Fibroblast of lung (primary cell): ENCODE measurements around the gene TTLL4. TPM values are rescaled to one million over a fixed set of nuclear protein-coding genes. Genes with fewer than 3 reads are reported as not detected.

ENCODE experiments used
- DNase-seq, 2 donors: peaks; one replicate each; pipeline versions ENCODE4 v3.0.0 to v3.0.0-alpha.2; 2010; ENCODE audit warnings: low read depth in 2 of 2
- H2AFZ ChIP-seq: 2 replicates; pipeline ENCODE4 v1.5.1; 2012; ENCODE audit warnings: low read length, control low read depth, inconsistent platforms
- H3K27ac ChIP-seq: 2 replicates; pipeline ENCODE4 v1.5.1; 2011; ENCODE audit warnings: low read length, control low read depth; ENCODE audit not compliant: insufficient read depth
- H3K27me3 ChIP-seq: 2 replicates; pipeline ENCODE4 v1.5.1; 2011; ENCODE audit warnings: mild to moderate bottlenecking, low read length; ENCODE audit not compliant: control insufficient read depth, insufficient read depth
- H3K36me3 ChIP-seq: 2 replicates; pipeline ENCODE4 v1.5.1; 2011; ENCODE audit warnings: low read length; ENCODE audit not compliant: control insufficient read depth, insufficient read depth
- H3K4me1 ChIP-seq: 2 replicates; pipeline ENCODE4 v1.5.1; 2011; ENCODE audit warnings: low read length; ENCODE audit not compliant: control insufficient read depth, insufficient read depth; ENCODE audit errors: extremely low read depth
- H3K4me2 ChIP-seq: 2 replicates; pipeline ENCODE4 v1.5.1; 2011; ENCODE audit warnings: low read length, control low read depth; ENCODE audit not compliant: insufficient read depth; ENCODE audit errors: extremely low read depth
- H3K4me3 ChIP-seq, 4 experiments: fragments of 200-600 bp in 1 of 4; sonication (generic) in 1 of 4; replicated peaks in 1 of 4; 2 replicates each; pipeline ENCODE4 v1.5.1; 2011 to 2016; ENCODE audit warnings: low read length in 4 of 4, low read depth in 3 of 4, mild to moderate bottlenecking in 3 of 4, control low read depth in 2 of 4, inconsistent platforms in 1 of 4, mixed read lengths in 1 of 4; ENCODE audit not compliant: insufficient read depth in 1 of 4; ENCODE audit errors: control extremely low read depth in 1 of 4
- H3K79me2 ChIP-seq: 2 replicates; pipeline ENCODE4 v1.5.1; 2012; ENCODE audit warnings: mild to moderate bottlenecking, low read length, inconsistent platforms; ENCODE audit not compliant: control insufficient read depth, insufficient read depth
- H3K9ac ChIP-seq: 2 replicates; pipeline ENCODE4 v1.5.1; 2011; ENCODE audit warnings: mild to moderate bottlenecking, low read length, control low read depth; ENCODE audit not compliant: insufficient read depth
- H3K9me3 ChIP-seq: 2 replicates; pipeline ENCODE4 v1.5.1; 2012; ENCODE audit warnings: low read depth, low read length; ENCODE audit not compliant: control insufficient read depth, insufficient read depth
- H4K20me1 ChIP-seq: 2 replicates; pipeline ENCODE4 v1.5.1; 2011; ENCODE audit warnings: low read length; ENCODE audit not compliant: control insufficient read depth, insufficient read depth; ENCODE audit errors: extremely low read depth
- EZH2 ChIP-seq: IDR thresholded peaks from 2 replicates; pipeline ENCODE4 v1.5.1; 2012; ENCODE audit warnings: low read length, control low read depth, mild to moderate bottlenecking; ENCODE audit errors: missing control alignments
- polyA plus RNA-seq, 2 donors: library from polyadenylated mRNA; depleted of rRNA in 1 of 2; stranded (reverse) in 1 of 2; unstranded in 1 of 2; fragments of >200 nt; gene quantifications; 2 replicates each; pipeline ENCODE4 v1.2.1, GENCODE V29; 2011 to 2012; ENCODE audit warnings: missing spikeins in 1 of 2
- total RNA-seq: library from RNA; depleted of rRNA; stranded (reverse); fragments of >200 nt; gene quantifications from 2 replicates; pipeline ENCODE4 v1.2.1, GENCODE V29; 2014
- TF ChIP-seq, protein P1 (sequence below), 2 donors: IDR thresholded peaks in 1 of 2; conservative IDR thresholded peaks in 1 of 2; 1 replicate in 1 of 2; 2 replicates in 1 of 2; pipeline ENCODE4 v1.5.1; 2011 to 2012; ENCODE audit warnings: low read length in 2 of 2, control low read depth in 1 of 2, inconsistent platforms in 1 of 2, low read depth in 1 of 2, mild to moderate bottlenecking in 1 of 2

The TTLL4 gene
- total and polyA plus RNA-seq, 2 donors (not counting 1 experiment from before 2014, with no cell fraction given): 6.1 to 9.4 TPM

DNA sequence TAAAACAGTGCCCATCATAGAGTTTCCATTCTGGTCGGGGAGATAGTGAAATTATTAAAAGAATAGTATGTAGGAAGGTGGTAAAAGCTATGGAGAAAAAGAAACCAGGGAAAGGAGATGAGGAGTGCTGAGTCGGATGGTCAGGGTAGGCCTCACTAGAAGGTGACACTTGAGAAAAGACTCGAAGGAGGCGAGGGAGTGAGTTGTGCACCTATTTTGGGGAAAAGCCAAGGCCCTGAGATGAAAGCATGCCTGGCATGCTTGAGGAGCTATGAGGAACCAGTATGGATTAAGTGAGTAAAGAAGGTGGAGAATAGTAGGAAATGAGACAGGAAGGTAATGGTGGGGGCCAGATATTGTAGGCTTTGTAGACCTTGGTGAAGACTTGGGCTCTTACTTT is 7.3 kb upstream of the TTLL4 start:
- TF ChIP-seq EZH2: no peak
- TF ChIP-seq, protein P1, sequence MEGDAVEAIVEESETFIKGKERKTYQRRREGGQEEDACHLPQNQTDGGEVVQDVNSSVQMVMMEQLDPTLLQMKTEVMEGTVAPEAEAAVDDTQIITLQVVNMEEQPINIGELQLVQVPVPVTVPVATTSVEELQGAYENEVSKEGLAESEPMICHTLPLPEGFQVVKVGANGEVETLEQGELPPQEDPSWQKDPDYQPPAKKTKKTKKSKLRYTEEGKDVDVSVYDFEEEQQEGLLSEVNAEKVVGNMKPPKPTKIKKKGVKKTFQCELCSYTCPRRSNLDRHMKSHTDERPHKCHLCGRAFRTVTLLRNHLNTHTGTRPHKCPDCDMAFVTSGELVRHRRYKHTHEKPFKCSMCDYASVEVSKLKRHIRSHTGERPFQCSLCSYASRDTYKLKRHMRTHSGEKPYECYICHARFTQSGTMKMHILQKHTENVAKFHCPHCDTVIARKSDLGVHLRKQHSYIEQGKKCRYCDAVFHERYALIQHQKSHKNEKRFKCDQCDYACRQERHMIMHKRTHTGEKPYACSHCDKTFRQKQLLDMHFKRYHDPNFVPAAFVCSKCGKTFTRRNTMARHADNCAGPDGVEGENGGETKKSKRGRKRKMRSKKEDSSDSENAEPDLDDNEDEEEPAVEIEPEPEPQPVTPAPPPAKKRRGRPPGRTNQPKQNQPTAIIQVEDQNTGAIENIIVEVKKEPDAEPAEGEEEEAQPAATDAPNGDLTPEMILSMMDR (conservative IDR thresholded peaks at IDR 0.05 in 1 of 2, IDR thresholded peaks at IDR 0.05 in 1 of 2; ENCODE audit: low read depth in 1 of 2, low read length in 2 of 2): no peak
- no peak overlapping the region for H2AFZ ChIP-seq
- H3K9me3 ChIP-seq: no peaks in the 10 kb centered on the region

DNA sequence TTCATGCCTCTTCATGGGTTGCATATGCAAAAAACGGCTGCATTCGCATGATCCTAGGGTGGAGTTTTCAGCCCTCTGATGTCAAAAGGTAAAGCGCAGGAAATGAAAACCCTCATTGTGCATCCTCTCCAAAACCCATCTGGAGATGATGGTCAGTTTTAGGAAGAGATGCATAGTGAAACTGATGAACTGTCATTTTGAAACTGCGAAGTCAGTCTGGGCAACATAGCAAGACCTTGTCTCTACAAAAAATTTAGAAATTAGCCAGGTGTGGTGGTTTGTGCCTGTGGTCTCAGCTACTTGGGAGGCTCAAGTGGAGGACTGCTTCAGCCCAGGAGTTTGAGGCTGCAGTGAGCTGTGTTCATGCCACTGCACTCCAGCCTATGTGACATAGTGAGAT is 2.5 kb upstream of the TTLL4 start:
- H3K4me3 ChIP-seq: no peak overlapping the region
- no peaks in the 10 kb centered on the region for H3K27me3 ChIP-seq
- H3K27ac ChIP-seq: no peak overlapping the region
- H3K9ac ChIP-seq: no peak overlapping the region
- no peak overlapping the region for H2AFZ ChIP-seq
- H3K4me2 ChIP-seq: no peak overlapping the region
- DNase-seq: no peak
- H3K9me3 ChIP-seq: no peaks in the 10 kb centered on the region
- H3K79me2 ChIP-seq: peaks cover 15% of the 10 kb centered on the region
- no peaks in the 10 kb centered on the region for H4K20me1 ChIP-seq
- no peaks in the 10 kb centered on the region for H3K36me3 ChIP-seq
- no peaks in the 10 kb centered on the region for H3K4me1 ChIP-seq
- TF ChIP-seq, protein P1 (conservative IDR thresholded peaks at IDR 0.05 in 1 of 2, IDR thresholded peaks at IDR 0.05 in 1 of 2; ENCODE audit: low read depth in 1 of 2, low read length in 2 of 2): no peak

More for the DNA sequence above, 7.3 kb upstream of the TTLL4 start:
- Histone ChIP-seq H3K9ac (no peak overlapping the region), H3K4me3 (no peak overlapping the region), H3K79me2 (no peaks in the 10 kb centered on the region), H4K20me1 (no peaks in the 10 kb centered on the region), H3K36me3 (no peaks in the 10 kb centered on the region), H3K27ac (no peak overlapping the region), H3K27me3 (no peaks in the 10 kb centered on the region), H3K4me2 (no peak overlapping the region), H3K4me1 (no peaks in the 10 kb centered on the region)
- DNase-seq: no peak

DNA sequence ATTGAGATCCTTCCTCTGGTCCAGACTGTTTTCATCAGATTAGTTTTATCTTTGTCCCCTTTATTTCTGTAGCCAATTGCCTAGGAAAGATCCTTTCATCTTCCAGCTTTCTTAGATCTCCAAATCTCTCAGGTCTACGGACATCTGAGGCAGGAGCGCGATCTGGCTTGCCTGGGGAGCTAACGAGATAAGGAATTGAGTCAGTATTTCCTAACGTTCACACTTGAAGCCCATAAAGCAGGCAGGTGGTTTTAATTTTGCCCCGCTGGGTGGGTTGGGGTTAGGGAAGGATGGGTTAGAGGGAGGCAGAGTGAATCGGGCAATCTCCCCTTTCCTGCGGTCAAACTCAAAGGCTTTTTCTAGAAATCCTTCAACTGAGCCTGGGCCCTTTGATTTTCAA is 727 bp upstream of the TTLL4 start:
- Histone ChIP-seq H3K4me1 (no peaks in the 10 kb centered on the region), H3K9ac (no peak overlapping the region), H3K9me3 (no peaks in the 10 kb centered on the region), H3K4me2 (no peak overlapping the region), H3K27ac (no peak overlapping the region), H3K27me3 (no peaks in the 10 kb centered on the region), H2AFZ (peak overlapping the region; percentile 82), H3K79me2 (peaks cover 28% of the 10 kb centered on the region), H3K36me3 (no peaks in the 10 kb centered on the region), H4K20me1 (no peaks in the 10 kb centered on the region), H3K4me3 (peak overlapping the region in 1 of 4 experiments; percentile 78)
- no peak for DNase-seq
- TF ChIP-seq EZH2: no peak
- TF ChIP-seq, protein P1 (conservative IDR thresholded peaks at IDR 0.05 in 1 of 2, IDR thresholded peaks at IDR 0.05 in 1 of 2; ENCODE audit: low read depth in 1 of 2, low read length in 2 of 2): no peak
